Subcutaneous adipose tissue (tissue), 4 donors: ENCODE data around the gene TRIM3. TPM values are rescaled to one million over a fixed set of nuclear protein-coding genes. Genes with fewer than 3 reads are reported as not detected.

Source experiments
- CTCF ChIP-seq: fragments of 450-650 bp; IDR thresholded peaks from one replicate; pipeline ENCODE4 v1.5.1; 2016; ENCODE audit warnings: low read depth, mild to moderate bottlenecking, control low read depth, antibody characterized with exemption, moderate library complexity
- total RNA-seq, 4 donors: library from RNA; depleted of rRNA; stranded (reverse); fragments of >200 nt; gene quantifications; one replicate each; pipeline ENCODE4 v1.1.0, GENCODE V29; 2016

The TRIM3 gene
- total RNA-seq, 4 donors from 2014 or later = 11.9 to 22.0 (median 19.2) TPM

- no peak for TF ChIP-seq CTCF
Observed at GRCh38 chr11:6405052-6405667, 68.6 kb downstream of the TRIM3 start.

GRCh38 chr11:6404342-6405051 lies 69.2 kb downstream of the TRIM3 start:
- no peak for TF ChIP-seq CTCF

GRCh38 chr11:6403539-6403938 lies 70.2 kb downstream of the TRIM3 start:
- TF ChIP-seq CTCF = no peak

GRCh38 chr11:6402561-6402981 lies 71.2 kb downstream of the TRIM3 start:
- TF ChIP-seq CTCF = no peak

GRCh38 chr11:6402061-6402470 lies 71.7 kb downstream of the TRIM3 start:
- TF ChIP-seq CTCF = no peak

- no peak for TF ChIP-seq CTCF
Observed at GRCh38 chr11:6401464-6401863, 72.3 kb downstream of the TRIM3 start.

GRCh38 chr11:6400431-6401345 lies 73.1 kb downstream of the TRIM3 start:
- TF ChIP-seq CTCF = no peak
